ENCODE measurements around the gene RNF167.

GRCh38 chr17:4947411-4948165 lies 7.5 kb downstream of the RNF167 start:
- no peak for TF ChIP-seq CTCF (IDR thresholded peaks at IDR 0.05; ENCODE audit: poor library complexity, severe bottlenecking)
- no peak for TF ChIP-seq SMC3 (conservative IDR thresholded peaks at IDR 0.05; ENCODE audit: poor library complexity)
- no peak for TF ChIP-seq POLR2AphosphoS5 (IDR thresholded peaks at IDR 0.05)
- no peak for TF ChIP-seq EZH2 (IDR thresholded peaks at IDR 0.05; ENCODE audit: borderline replicate concordance, insufficient read depth, low read length, poor library complexity, severe bottlenecking)
- no peak for TF ChIP-seq EP300 (conservative IDR thresholded peaks at IDR 0.05; ENCODE audit: poor library complexity, severe bottlenecking)
- TF ChIP-seq RAD21 (conservative IDR thresholded peaks at IDR 0.05): no peak
- no peak for TF ChIP-seq MXI1 (conservative IDR thresholded peaks at IDR 0.05; ENCODE audit: poor library complexity, severe bottlenecking)
- TF ChIP-seq TAF1 (IDR thresholded peaks at IDR 0.05; ENCODE audit: low read depth): no peak
